Activated naive CD4-positive, alpha-beta T cell treated with anti-CD3 and anti-CD28 coated beads, Interleukin-2, amount 10 ng/mL, durations not matched to agents 7 days and 5 days (primary cell): ENCODE measurements around the gene SPAG5.

Experiments used
- CTCF ChIA-PET: fragments of 350-600 bp; sonication (Branson Sonifier 250); formaldehyde crosslinking; loops from one replicate; lab custom pipeline; 2021; ENCODE audit warnings: antibody characterized with exemption; lab: Charles Lee
- DNase-seq: peaks from one replicate; pipeline ENCODE4 v3.0.0-alpha.2; 2020
- H3K27ac Mint-ChIP-seq: one replicate; pipeline ENCODE4 v1.8.0; 2021; ENCODE audit warnings: mild to moderate bottlenecking, moderate library complexity, mixed read lengths
- H3K27me3 Mint-ChIP-seq: one replicate; pipeline ENCODE4 v1.8.0; 2021; ENCODE audit warnings: mild to moderate bottlenecking, mixed read lengths
- H3K36me3 Mint-ChIP-seq: one replicate; pipeline ENCODE4 v1.8.0; 2021; ENCODE audit warnings: mixed read lengths
- H3K4me1 Mint-ChIP-seq: one replicate; pipeline ENCODE4 v1.8.0; 2021; ENCODE audit warnings: mixed read lengths
- H3K4me3 Mint-ChIP-seq: one replicate; pipeline ENCODE4 v1.8.0; 2021; ENCODE audit warnings: mild to moderate bottlenecking, moderate library complexity, mixed read lengths
- H3K9me3 Mint-ChIP-seq: one replicate; pipeline ENCODE4 v1.8.0; 2021; ENCODE audit warnings: mixed read lengths

The SPAG5 gene

DNA sequence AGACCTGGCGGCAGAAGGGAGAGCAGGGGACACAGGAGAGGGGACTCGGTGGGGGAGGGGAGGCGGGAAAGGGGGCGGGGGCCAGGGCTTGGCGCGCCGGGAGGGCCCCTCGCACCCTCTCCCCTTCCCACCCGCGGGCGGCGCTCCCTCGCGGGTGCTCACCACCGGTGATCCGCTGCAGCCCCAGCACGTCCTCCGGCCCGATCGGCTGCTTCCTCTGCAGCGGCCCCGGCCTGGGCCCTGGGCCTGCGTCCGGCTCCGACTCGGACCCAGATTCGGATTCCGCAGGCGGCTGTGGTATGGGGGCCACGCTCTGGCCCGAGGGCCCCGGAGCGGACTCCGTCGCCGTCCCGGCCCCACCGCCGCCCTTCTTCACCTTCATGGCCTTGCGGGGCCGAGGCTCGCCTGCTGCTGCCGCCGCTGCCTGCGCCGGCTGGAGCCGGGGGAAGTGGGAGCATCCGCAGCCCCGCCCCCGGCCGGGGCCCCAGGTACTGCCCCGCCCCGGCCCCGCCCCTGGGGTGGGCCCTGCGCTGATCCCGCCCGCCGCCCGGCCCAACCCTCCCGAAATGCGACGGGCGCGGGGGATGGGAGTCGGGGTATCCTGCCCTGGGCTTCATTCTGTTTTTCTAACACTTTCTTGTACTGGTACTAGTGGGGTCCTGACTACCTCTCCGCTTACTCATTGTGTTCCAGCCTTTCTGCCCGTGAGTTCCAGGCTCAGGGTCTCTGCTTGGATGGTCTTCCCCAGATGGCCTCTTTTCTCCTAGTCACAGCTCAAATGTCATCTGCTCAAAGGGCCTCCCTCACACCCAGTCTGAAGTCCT, 46.4 kb downstream of the SPAG5 start, which contains the start of gene UNC119:
TSS of gene UNC119 (minus strand) at position 449 of the 824 bp plus-strand sequence. CDS start at position 382, 67 bp downstream.
- H3K4me3 Mint-ChIP-seq: peak within 1 kb of the TSS; percentile 95
- H3K9me3 Mint-ChIP-seq: no peaks in the 10 kb centered on the region
- CTCF ChIA-PET: interaction anchor here (0.9 to 1.0 kb wide), 2 partner anchors 23 to 25 kb away, joined by 4 read pairs; partner anchors contain the start of gene ALDOC
- DNase-seq: peak; percentile 85
- H3K36me3 Mint-ChIP-seq: peaks cover 45% of the 10 kb centered on the region
- H3K27ac Mint-ChIP-seq: peak within 1 kb of the TSS; percentile 85
- H3K27me3 Mint-ChIP-seq: no peaks in the 10 kb centered on the region
- H3K4me1 Mint-ChIP-seq: peaks cover 53% of the 10 kb centered on the region

DNA sequence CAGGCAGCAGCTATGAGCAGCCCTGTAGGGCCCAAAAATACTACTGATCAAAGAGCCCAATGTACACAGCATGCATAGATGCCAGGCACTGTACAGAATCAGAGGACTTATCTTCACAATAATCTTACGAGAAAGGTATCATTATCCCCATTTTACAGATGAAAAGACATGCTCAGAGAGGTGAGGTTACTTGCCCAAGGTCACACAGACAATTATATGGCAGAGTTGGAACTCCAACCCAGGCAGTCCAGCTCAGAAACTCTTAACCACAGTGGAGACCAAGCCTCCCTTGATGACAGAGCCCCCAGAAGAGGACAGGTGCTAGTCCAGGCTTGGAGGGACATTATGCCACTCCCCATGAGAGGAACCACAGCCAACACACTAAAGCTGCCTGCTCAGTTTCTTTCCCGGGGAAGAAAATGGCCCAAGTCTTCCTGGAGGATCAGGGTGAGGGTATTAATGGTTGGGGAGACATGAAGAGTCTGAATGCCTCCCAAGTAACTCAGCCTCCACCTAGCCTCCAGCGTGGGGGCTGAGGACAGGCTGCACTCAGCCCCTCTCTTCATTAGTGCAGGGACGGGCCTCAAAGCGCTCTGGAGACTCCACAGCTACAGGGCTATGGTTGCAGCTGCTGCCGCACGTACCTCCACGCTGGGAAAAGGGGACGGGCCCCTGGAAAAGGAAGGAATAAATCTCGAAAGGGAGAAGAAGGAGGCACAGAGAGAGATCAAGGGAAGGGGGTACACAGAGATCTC, 47.2 kb downstream of the SPAG5 start:
- Mint-ChIP-seq H3K4me1 (peaks cover 53% of the 10 kb centered on the region), H3K27me3 (no peaks in the 10 kb centered on the region), H3K9me3 (no peaks in the 10 kb centered on the region), H3K27ac (peak overlapping the region; percentile 85), H3K4me3 (peak overlapping the region; percentile 95), H3K36me3 (peaks cover 39% of the 10 kb centered on the region)
- CTCF ChIA-PET: interaction anchor here (0.8 to 4.9 kb wide), 6 partner anchors 11 to 60 kb away, joined by 3 to 29 read pairs (median 4); partner anchors contain the start of gene ALDOC
- DNase-seq: no peak

DNA sequence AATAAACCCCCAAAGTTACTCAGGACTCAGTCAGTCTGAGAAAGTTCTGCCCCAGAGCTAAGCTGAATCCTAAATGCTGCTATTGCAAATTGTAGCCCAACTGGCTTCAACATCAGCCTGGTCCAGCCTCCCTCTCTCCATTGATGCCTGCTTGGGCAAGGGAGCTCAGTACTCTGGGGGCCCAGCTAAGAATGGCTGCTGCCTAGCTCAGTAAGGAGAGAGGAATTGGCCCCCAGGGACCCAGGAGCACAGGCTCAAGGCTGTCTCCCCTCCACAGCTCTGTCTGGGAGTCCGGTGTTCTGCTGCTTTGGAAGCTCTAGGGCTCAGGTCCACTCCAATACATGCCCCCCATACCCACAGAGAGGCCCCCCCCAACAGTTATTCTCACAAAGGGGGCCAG, 48.0 kb downstream of the SPAG5 start:
- Mint-ChIP-seq H3K4me3 (peak overlapping the region; percentile 95), H3K36me3 (peaks cover 32% of the 10 kb centered on the region), H3K4me1 (peaks cover 53% of the 10 kb centered on the region), H3K27me3 (no peaks in the 10 kb centered on the region), H3K27ac (peak overlapping the region; percentile 26), H3K9me3 (no peaks in the 10 kb centered on the region)
- no peak for DNase-seq
- CTCF ChIA-PET: interaction anchor here (0.8 to 4.9 kb wide), 6 partner anchors 10 to 61 kb away, joined by 3 to 29 read pairs (median 4); partner anchors contain the start of gene ALDOC

DNA sequence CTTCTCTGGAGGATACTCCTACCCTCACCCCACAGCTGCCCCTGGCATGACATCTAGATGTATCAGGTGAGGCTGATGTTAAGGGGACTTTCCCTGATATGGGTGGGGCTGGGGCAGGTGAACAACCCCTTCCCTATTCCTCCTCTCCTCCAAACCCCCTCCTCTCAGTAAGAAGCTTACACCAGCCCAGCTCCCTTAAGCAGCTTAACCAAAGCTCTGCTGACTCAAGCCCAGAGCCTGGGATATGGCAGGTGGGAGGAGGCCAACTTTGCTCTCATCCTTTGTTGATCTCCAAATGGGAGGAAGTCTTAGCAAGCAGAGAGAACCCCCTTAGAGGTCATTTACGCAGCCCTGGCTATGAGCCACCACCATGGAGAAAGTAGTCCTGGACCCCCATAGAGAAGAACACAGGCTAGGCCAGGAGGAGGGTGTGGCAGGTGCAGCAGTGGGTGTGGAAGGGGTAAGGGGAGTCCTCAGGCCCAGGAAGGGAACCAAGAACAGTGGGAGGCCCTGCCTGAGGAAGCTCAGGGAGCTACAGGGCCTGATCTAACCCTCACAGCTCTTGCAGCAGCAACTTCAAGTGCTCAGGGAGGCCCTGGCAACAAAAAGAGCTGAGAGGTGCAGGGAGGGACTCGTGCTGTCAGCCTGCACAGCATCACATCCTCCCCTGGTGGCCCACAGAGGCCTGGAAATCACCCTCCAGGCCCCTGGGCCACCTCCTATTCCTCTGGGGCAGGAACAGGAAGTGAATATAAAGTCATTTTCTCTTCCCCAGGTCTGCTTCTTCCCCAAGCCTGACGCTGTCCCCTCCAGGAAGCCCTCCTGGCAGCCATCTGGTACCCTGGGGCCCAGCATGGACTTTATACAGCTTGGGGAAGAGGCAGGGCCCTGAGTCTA, 49.3 kb downstream of the SPAG5 start:
- peaks cover 25% of the 10 kb centered on the region for H3K36me3 Mint-ChIP-seq
- H3K27ac Mint-ChIP-seq: peak overlapping the region; percentile 91
- CTCF ChIA-PET: interaction anchor here (0.6 to 4.9 kb wide), 11 partner anchors 7 to 63 kb away, joined by 3 to 29 read pairs (median 4); partner anchors contain the start of genes ALDOC, FOXN1 and PIGS
- H3K4me1 Mint-ChIP-seq: peaks cover 53% of the 10 kb centered on the region
- H3K9me3 Mint-ChIP-seq: no peaks in the 10 kb centered on the region
- DNase-seq: peak; percentile 83
- no peaks in the 10 kb centered on the region for H3K27me3 Mint-ChIP-seq
- H3K4me3 Mint-ChIP-seq: peak overlapping the region; percentile 21

GRCh38 chr17:28548417-28549130, 50.3 kb downstream of the SPAG5 start:
- Mint-ChIP-seq H3K9me3 (no peaks in the 10 kb centered on the region), H3K4me1 (peaks cover 53% of the 10 kb centered on the region), H3K4me3 (peak overlapping the region; percentile 31), H3K36me3 (peaks cover 16% of the 10 kb centered on the region), H3K27me3 (no peaks in the 10 kb centered on the region), H3K27ac (peak overlapping the region; percentile 91)
- CTCF ChIA-PET: interaction anchor here (0.6 to 4.9 kb wide), 13 partner anchors 8 to 133 kb away, joined by 3 to 29 read pairs (median 4); partner anchors contain the start of genes ALDOC, FOXN1 and PIGS
- no peak for DNase-seq

- H3K4me1 Mint-ChIP-seq: peaks cover 48% of the 10 kb centered on the region
- CTCF ChIA-PET: interaction anchor here (0.6 to 4.9 kb wide), 16 partner anchors 9 to 132 kb away, joined by 3 to 29 read pairs (median 4); partner anchors contain the start of genes ALDOC, FOXN1 and PIGS
- peak; percentile 73 for DNase-seq
- peak overlapping the region; percentile 65 for H3K4me3 Mint-ChIP-seq
- H3K9me3 Mint-ChIP-seq: no peaks in the 10 kb centered on the region
- H3K27ac Mint-ChIP-seq: peak overlapping the region; percentile 91
- H3K27me3 Mint-ChIP-seq: no peaks in the 10 kb centered on the region
- H3K36me3 Mint-ChIP-seq: peaks cover 10% of the 10 kb centered on the region
These were observed 51.0 kb downstream of the SPAG5 start for GRCh38 chr17:28547623-28548416.

DNA sequence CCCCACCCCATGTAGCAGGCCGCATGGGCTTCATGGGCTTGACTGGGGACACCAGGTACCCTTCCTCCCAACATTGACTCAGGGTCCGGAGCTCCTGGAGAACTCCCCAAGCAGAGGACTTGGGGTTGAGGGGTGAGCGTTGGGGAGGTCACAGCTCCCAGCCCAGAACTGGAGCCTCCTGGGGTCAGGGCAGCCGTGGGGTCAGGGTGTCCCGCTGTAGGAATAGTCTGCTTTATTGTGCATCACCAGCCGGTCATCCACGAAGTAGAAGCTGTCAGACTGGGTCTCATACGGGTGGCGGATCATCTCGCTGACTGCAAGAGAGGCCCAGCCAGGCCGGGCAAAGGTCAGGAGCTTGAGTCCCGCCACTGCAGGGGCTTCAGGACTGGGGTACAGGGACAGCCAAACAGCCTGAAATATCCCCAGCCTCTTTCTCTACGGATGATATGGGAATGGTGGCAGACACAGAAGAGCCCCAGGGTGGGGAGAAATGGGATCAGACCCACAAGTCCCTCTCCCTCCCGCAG, 51.7 kb downstream of the SPAG5 start:
- no peaks in the 10 kb centered on the region for H3K27me3 Mint-ChIP-seq
- H3K27ac Mint-ChIP-seq: peak overlapping the region; percentile 91
- H3K4me3 Mint-ChIP-seq: peak overlapping the region; percentile 65
- H3K9me3 Mint-ChIP-seq: no peaks in the 10 kb centered on the region
- DNase-seq: no peak
- H3K4me1 Mint-ChIP-seq: peaks cover 45% of the 10 kb centered on the region
- CTCF ChIA-PET: interaction anchor here (0.8 to 4.9 kb wide), 9 partner anchors 11 to 131 kb away, joined by 3 to 29 read pairs (median 5); partner anchors contain the start of gene PIGS
- peaks cover 8% of the 10 kb centered on the region for H3K36me3 Mint-ChIP-seq

- H3K36me3 Mint-ChIP-seq: peaks cover 5% of the 10 kb centered on the region
- H3K9me3 Mint-ChIP-seq: no peaks in the 10 kb centered on the region
- H3K4me1 Mint-ChIP-seq: peaks cover 35% of the 10 kb centered on the region
- no peak for DNase-seq
- no peaks in the 10 kb centered on the region for H3K27me3 Mint-ChIP-seq
- no peak overlapping the region for H3K27ac Mint-ChIP-seq
- CTCF ChIA-PET: interaction anchor here (1.7 to 2.6 kb wide), 2 partner anchors 9 to 52 kb away, joined by 5 to 12 read pairs; no protein-coding TSS in a partner anchor
- no peak overlapping the region for H3K4me3 Mint-ChIP-seq
These were observed 52.9 kb downstream of the SPAG5 start for GRCh38 chr17:28545787-28546415.

GRCh38 chr17:28545141-28545503, 53.7 kb downstream of the SPAG5 start:
- Mint-ChIP-seq H3K27me3 (no peaks in the 10 kb centered on the region), H3K27ac (no peak overlapping the region), H3K36me3 (peaks cover 5% of the 10 kb centered on the region), H3K4me3 (no peak overlapping the region), H3K4me1 (peaks cover 27% of the 10 kb centered on the region), H3K9me3 (no peaks in the 10 kb centered on the region)
- CTCF ChIA-PET: interaction anchor here (1.0 kb wide), 1 partner anchor 10 kb away, joined by 4 read pairs; no protein-coding TSS in a partner anchor
- no peak for DNase-seq

GRCh38 chr17:28544402-28545140, 54.3 kb downstream of the SPAG5 start:
- Mint-ChIP-seq H3K36me3 (peaks cover 5% of the 10 kb centered on the region), H3K27me3 (no peaks in the 10 kb centered on the region), H3K27ac (no peak overlapping the region), H3K9me3 (no peaks in the 10 kb centered on the region), H3K4me1 (peaks cover 22% of the 10 kb centered on the region), H3K4me3 (no peak overlapping the region)
- CTCF ChIA-PET: interaction anchor here (1.0 kb wide), 1 partner anchor 9 kb away, joined by 4 read pairs; no protein-coding TSS in a partner anchor
- DNase-seq: no peak

DNA sequence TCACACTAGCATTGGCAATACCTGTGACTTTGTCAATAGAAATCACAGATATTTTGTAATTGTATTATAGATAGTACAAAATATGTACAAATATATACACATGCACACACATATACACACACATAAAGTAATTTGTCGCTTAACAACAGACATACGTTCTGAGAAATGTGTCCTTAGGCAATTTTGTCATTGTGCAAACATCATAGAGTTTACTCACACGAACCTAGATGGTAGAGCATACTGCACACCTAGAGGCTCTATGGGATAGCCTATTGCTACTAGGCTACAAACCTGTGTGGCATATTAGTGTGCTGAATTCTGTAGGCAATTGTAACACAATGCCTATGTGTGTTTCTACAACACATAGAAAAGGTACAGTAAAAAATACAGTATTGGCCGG, 57.4 kb downstream of the SPAG5 start:
- DNase-seq: no peak
- Mint-ChIP-seq H3K27ac (no peak overlapping the region), H3K4me3 (no peak overlapping the region), H3K9me3 (no peaks in the 10 kb centered on the region), H3K27me3 (no peaks in the 10 kb centered on the region), H3K36me3 (peaks cover 2% of the 10 kb centered on the region), H3K4me1 (no peaks in the 10 kb centered on the region)
- CTCF ChIA-PET: interaction anchor here (0.9 to 2.0 kb wide), 6 partner anchors 8 to 58 kb away, joined by 3 to 5 read pairs (median 4); no protein-coding TSS in a partner anchor
